Measurements from ENCODE around the gene SEC23B. TPM values are rescaled to one million over a fixed set of nuclear protein-coding genes. Genes with fewer than 3 reads are reported as not detected.

The SEC23B gene
- polyA plus RNA-seq, 4 donors, result 61.9 to 66.3 (median 65.2) TPM

- DNase-seq (ENCODE audit: low read depth in 4 of 4, low spot score in 3 of 4), result no peak
These were observed 72.3 kb downstream of the SEC23B start for GRCh38 chr20:18580012-18580411.

DNA sequence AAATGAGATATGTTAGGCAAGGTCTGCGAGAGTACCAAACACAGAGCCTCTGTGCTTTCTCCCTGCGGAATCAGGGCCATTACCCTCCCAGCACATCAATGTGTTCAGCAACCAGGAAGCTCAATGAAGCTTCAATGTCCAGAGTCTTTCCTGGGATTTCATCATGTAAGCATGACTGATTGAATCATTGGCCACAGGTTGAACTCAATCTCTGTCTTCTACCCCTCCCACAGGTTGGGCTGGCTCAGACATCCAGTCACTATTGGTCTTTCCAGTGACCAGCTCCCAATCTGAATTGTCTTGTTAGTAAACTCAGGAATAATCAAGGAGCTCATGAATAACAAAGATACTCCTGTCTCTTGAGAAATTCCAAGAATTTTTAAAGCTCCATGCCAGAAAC, 77.4 kb downstream of the SEC23B start:
- DNase-seq (ENCODE audit: low read depth in 4 of 4, low spot score in 3 of 4), result no peak

DNA sequence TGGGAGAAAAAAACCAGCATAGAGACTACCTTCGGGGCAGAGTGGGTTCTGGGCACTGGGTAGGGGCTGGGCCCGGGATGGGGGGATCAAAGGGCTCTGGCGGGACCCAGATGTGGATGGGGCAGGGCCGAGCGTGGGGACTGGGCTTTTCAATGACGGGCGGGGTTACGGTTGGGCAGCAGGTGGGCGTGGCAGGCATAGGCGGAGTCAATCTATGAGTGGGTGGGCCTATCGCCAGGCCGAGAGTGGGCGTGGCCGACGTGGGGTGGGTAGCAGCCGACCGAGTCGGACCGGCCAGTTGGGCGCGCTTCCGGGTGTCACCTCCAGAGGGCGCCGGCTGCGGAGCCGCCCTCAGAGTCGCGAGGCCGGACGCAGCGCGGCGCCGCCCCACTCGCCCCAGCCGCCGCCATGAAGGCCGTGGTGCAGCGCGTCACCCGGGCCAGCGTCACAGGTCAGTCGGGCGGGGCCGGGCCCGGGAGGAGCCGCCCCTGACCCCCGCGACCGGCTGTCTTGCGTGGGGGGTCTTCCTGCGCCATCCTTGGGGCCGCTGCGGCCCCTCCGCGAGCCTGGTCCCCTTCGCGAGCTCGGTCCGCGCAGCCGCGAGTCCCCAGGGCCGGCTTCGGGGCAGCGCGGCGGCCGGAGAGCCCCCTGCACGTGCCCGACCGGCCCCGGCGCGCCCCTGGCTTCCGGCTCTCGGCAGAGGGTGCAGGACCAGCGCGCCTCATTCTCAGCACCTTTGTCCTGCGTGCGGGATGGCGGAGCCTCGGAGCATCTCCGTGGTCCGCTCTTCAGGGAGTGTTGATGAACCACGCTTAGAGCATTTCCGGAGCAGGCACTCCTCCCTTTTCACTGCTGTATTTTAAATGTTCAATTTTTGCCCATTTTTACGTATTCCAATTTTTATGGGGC, 80.2 kb downstream of the SEC23B start, which contains the start of gene DTD1:
Gene DTD1, plus strand, starts transcription at position 390 of the 909 bp plus-strand sequence. Its CDS starts 19 bp downstream, at position 409.
- DNase-seq (ENCODE audit: low read depth in 4 of 4, low spot score in 3 of 4), result peak in 3 of 4 donors; percentile 55 to 75 (median 70)

DNA sequence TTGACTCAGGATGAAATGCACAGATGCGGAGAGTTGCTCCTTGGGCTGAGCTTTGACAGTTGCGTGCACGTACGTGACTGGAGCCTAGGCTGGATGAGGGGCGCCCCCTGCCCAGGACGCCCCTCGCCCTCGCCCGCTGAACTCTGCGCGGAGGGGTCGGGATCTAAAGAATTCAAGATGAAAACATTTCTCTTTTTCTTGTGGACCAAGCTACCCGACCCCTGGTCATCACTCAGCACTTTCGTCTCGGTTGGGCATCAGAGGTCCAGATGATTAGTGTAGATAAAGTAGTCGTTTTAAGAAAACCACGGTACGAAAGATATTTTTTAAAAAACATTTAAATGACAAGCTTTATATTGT, 80.8 kb downstream of the SEC23B start:
- DNase-seq (ENCODE audit: low read depth in 4 of 4, low spot score in 3 of 4), result no peak

GRCh38 chr20:18589941-18590674, 82.4 kb downstream of the SEC23B start:
- DNase-seq (ENCODE audit: low read depth in 4 of 4, low spot score in 3 of 4), result no peak

DNA sequence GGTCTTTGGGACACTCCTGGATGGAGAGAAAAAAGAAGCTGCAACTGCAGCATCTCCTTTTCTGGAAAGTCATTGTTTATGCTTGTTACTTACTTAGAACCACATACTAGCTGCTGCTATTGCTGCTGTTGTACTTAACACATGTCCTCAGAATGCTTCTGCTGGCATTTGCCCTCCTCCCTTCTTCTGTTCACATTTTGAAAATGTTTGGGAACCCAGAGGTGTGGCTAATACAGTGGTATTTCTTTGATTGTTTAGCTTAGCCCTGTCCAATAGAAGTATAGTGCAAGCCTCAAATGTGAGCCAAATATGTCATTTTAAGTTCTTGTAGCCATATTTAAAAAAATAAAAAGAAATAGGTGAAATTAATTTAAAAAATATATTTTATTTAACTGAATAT, 88.5 kb downstream of the SEC23B start:
- DNase-seq (ENCODE audit: low read depth in 4 of 4, low spot score in 3 of 4), result no peak

DNA sequence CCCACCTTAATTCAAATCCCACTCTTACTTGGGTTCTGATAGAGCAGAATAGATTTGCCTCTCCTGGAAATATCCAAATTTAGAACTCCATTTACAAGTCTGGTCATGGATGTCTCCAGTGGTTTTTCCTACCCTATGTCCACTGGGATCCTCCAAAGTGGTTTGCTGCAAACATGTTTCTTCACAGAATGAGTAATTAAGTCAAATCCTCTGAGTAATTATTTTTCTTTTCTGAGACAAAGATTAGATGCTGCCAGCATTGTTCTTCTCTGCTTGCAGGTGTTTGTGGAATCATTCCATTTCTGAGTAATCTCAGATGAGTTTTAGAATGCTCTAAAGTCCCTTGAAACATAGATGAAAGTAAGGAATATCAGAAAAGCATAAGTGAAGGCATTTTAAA, 102.0 kb downstream of the SEC23B start:
- no peak for DNase-seq (ENCODE audit: low read depth in 4 of 4, low spot score in 3 of 4)

Other genes starting within 250 kb of the SEC23B start
- gene ZNF133, start 219.4 kb upstream of the SEC23B start, polyA plus RNA-seq (ENCODE audit: insufficient read length in 4 of 4), result 10 to 100 TPM; 25.1 to 27.7 (median 26.3) TPM
- 1 to 10 TPM; 5.6 to 7.8 (median 7.2) TPM for gene DZANK1, start 40.9 kb upstream of the SEC23B start, polyA plus RNA-seq (ENCODE audit: insufficient read length in 4 of 4)
- gene POLR3F, start 40.5 kb upstream of the SEC23B start, polyA plus RNA-seq (ENCODE audit: insufficient read length in 4 of 4), result 10 to 100 TPM; 16.2 to 20.2 (median 19.0) TPM
- 10 to 100 TPM; 28.1 to 39.7 (median 35.7) TPM for gene RBBP9, start 10.7 kb upstream of the SEC23B start, polyA plus RNA-seq (ENCODE audit: insufficient read length in 4 of 4)
- gene SMIM26, start 59.5 kb downstream of the SEC23B start, polyA plus RNA-seq (ENCODE audit: insufficient read length in 4 of 4), result 10 to 100 TPM; 89.3 to 98.9 (median 93.2) TPM
- gene DTD1, start 80.1 kb downstream of the SEC23B start, polyA plus RNA-seq (ENCODE audit: insufficient read length in 4 of 4), result 10 to 100 TPM; 25.9 to 32.7 (median 31.9) TPM